Liver (tissue), 9 donors: ENCODE results near the gene EFNA3. TPM values are rescaled to one million over a fixed set of nuclear protein-coding genes. Genes with fewer than 3 reads are reported as not detected.

Experiments
- DNase-seq: peaks from one replicate; pipeline ENCODE4 v3.0.0-alpha.2; 2017; ENCODE audit warnings: low spot score
- H3K27ac ChIP-seq, 2 donors: one replicate each; pipeline ENCODE4 v1.7.0; 2013; ENCODE audit warnings: inconsistent platforms in 2 of 2, low read length in 2 of 2, control low read depth in 1 of 2, low read depth in 1 of 2, mild to moderate bottlenecking in 1 of 2
- H3K27me3 ChIP-seq, 4 donors: one replicate each; pipeline versions ENCODE4 v1.6.1 to v1.7.0; 2013; ENCODE audit warnings: low read length in 3 of 4, inconsistent platforms in 1 of 4, mild to moderate bottlenecking in 1 of 4, moderate library complexity in 1 of 4; ENCODE audit not compliant: control insufficient read depth in 4 of 4, insufficient read depth in 4 of 4
- H3K36me3 ChIP-seq, 4 donors: one replicate each; pipeline versions ENCODE4 v1.6.1 to v1.7.0; 2013; ENCODE audit warnings: low read length in 3 of 4, mild to moderate bottlenecking in 3 of 4, low read depth in 1 of 4, moderate library complexity in 1 of 4; ENCODE audit not compliant: control insufficient read depth in 4 of 4, insufficient read depth in 3 of 4
- H3K4me1 ChIP-seq, 4 donors: one replicate each; pipeline versions ENCODE4 v1.6.1 to v1.7.0; 2013; ENCODE audit warnings: low read length in 3 of 4, mild to moderate bottlenecking in 3 of 4, moderate library complexity in 1 of 4; ENCODE audit not compliant: control insufficient read depth in 4 of 4, insufficient read depth in 4 of 4
- H3K4me3 ChIP-seq, 3 donors: one replicate each; pipeline versions ENCODE4 v1.6.1 to v1.7.0; 2013; ENCODE audit warnings: low read length in 3 of 3, control low read depth in 1 of 3, low read depth in 1 of 3, mild to moderate bottlenecking in 1 of 3
- H3K9ac ChIP-seq, 2 donors: one replicate each; pipeline ENCODE4 v1.7.0; 2013; ENCODE audit warnings: low read length in 2 of 2, mild to moderate bottlenecking in 2 of 2, moderate library complexity in 2 of 2, control low read depth in 1 of 2, low read depth in 1 of 2
- H3K9me3 ChIP-seq, 4 donors: one replicate each; pipeline versions ENCODE4 v1.6.1 to v1.7.0; 2013; ENCODE audit warnings: low read length in 3 of 4; ENCODE audit not compliant: control insufficient read depth in 4 of 4
- EGR1 ChIP-seq, 2 donors: IDR thresholded peaks; 2 replicates each; pipeline ENCODE4 v1.6.1; 2016 to 2018; ENCODE audit warnings: antibody characterized with exemption in 2 of 2, low read depth in 2 of 2
- FOXA1 ChIP-seq: IDR thresholded peaks from 2 replicates; pipeline ENCODE4 v1.6.1; 2016; ENCODE audit warnings: antibody characterized with exemption
- FOXA2 ChIP-seq: IDR thresholded peaks from 2 replicates; pipeline ENCODE4 v1.6.1; 2016; ENCODE audit warnings: antibody characterized with exemption
- GABPA ChIP-seq, 2 donors: IDR thresholded peaks in 1 of 2; conservative IDR thresholded peaks in 1 of 2; 2 replicates each; pipeline ENCODE4 v1.6.1; 2016; ENCODE audit warnings: antibody characterized with exemption in 2 of 2, mild to moderate bottlenecking in 1 of 2, moderate library complexity in 1 of 2
- HNF4A ChIP-seq, 2 donors: conservative IDR thresholded peaks; 2 replicates each; pipeline ENCODE4 v1.6.1; 2016; ENCODE audit warnings: antibody characterized with exemption in 2 of 2, mild to moderate bottlenecking in 2 of 2
- HNF4G ChIP-seq: IDR thresholded peaks from 2 replicates; pipeline ENCODE4 v1.6.1; 2016; ENCODE audit warnings: antibody characterized with exemption
- JUND ChIP-seq, 2 donors: IDR thresholded peaks; 2 replicates each; pipeline ENCODE4 v1.6.1; 2016; ENCODE audit warnings: antibody characterized with exemption in 2 of 2
- NR2F2 ChIP-seq: IDR thresholded peaks from 2 replicates; pipeline ENCODE4 v1.6.1; 2016; ENCODE audit warnings: antibody characterized with exemption
- RAD21 ChIP-seq, 2 donors: IDR thresholded peaks; 2 replicates each; pipeline ENCODE4 v1.6.1; 2016; ENCODE audit warnings: antibody characterized with exemption in 2 of 2, mild to moderate bottlenecking in 2 of 2
- RXRA ChIP-seq, 2 donors: IDR thresholded peaks; 2 replicates each; pipeline ENCODE4 v1.6.1; 2017 to 2018; ENCODE audit warnings: antibody characterized with exemption in 2 of 2, mild to moderate bottlenecking in 1 of 2
- SP1 ChIP-seq: IDR thresholded peaks from 2 replicates; pipeline ENCODE4 v1.6.1; 2018; ENCODE audit warnings: antibody characterized with exemption, mild to moderate bottlenecking
- TAF1 ChIP-seq: conservative IDR thresholded peaks from 2 replicates; pipeline ENCODE4 v1.6.1; 2016; ENCODE audit warnings: antibody characterized with exemption, mild to moderate bottlenecking
- YY1 ChIP-seq: IDR thresholded peaks from 2 replicates; pipeline ENCODE4 v1.6.1; 2016; ENCODE audit warnings: antibody characterized with exemption, mild to moderate bottlenecking
- WGBS: extraction: QIAGEN DNeasy Blood & Tissue Kit; methylation state at CpG from one replicate; pipeline ENCODE4 v1.1.7; 2013; 5-methylcytosine and 5-hydroxymethylcytosine counted together
- polyA plus RNA-seq, 2 donors: library from polyadenylated mRNA; stranded (reverse) in 1 of 2; unstranded in 1 of 2; fragments of 200-250 nt in 1 of 2; fragments of >200 nt in 1 of 2; fragmentation: Nextera tagmentation in 1 of 2; extraction: Ambion mirVana in 1 of 2; gene quantifications; one replicate each; pipeline versions ENCODE4 v1.2.1 to v1.2.3, GENCODE V29; 2013 to 2015
- total RNA-seq, 2 donors: library from RNA; depleted of rRNA; stranded (reverse); fragments of >200 nt; gene quantifications; one replicate each; pipeline ENCODE4 v1.2.3, GENCODE V29; 2014
- TF ChIP-seq, protein P1 (sequence below): IDR thresholded peaks from 2 replicates; pipeline ENCODE4 v1.6.1; 2016; ENCODE audit warnings: antibody characterized with exemption, mild to moderate bottlenecking
- TF ChIP-seq, protein P2 (sequence below): IDR thresholded peaks from 2 replicates; pipeline ENCODE4 v1.6.1; 2016; ENCODE audit warnings: antibody characterized with exemption
- TF ChIP-seq, protein P3 (sequence below): IDR thresholded peaks from 2 replicates; pipeline ENCODE4 v1.6.1; 2016; ENCODE audit warnings: antibody characterized with exemption
- TF ChIP-seq, protein P4 (sequence below): IDR thresholded peaks from 2 replicates; pipeline ENCODE4 v1.6.1; 2016; ENCODE audit warnings: antibody characterized with exemption
- TF ChIP-seq, protein P5 (sequence below): fragments of 150-350 bp; IDR thresholded peaks from 2 replicates; pipeline ENCODE4 v1.5.1; 2017; ENCODE audit warnings: improper control_type of control experiment, low read depth, low read length; ENCODE audit not compliant: missing input control
- donor health status: healthy.
- donor health status: healthy.
- donor health status: healthy.
- donor health status: healthy.
- donor health status: healthy.

EFNA3 gene
- total and polyA plus RNA-seq, 4 donors: 0.47 to 3.7 (median 1.1) TPM

DNA sequence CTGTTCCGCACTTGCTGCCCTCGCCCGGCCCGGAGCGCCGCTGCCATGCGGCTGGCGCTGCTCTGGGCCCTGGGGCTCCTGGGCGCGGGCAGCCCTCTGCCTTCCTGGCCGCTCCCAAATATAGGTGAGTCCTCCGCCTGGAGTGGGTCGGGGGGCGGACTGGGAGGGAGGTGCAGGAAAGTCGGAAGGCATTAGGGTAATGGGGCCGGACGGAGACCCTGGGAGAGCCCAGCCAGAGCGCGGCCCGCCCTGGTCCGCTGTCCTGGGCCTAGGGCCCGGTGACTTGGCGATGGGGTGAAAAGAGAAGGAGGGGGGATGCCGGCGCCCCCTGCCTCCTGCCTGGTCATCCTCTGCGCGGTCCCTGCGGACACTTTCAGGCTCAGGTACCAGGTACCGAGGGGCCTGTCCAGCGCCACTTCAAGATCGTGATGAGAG is 27.3 kb upstream of the EFNA3 start:
- Histone ChIP-seq H3K36me3 (peaks cover 0 to 3% (median under 1%) of the 10 kb centered on the region in 4 donors), H3K27ac (peak overlapping the region; percentile 60 to 80), H3K27me3 (no peaks in the 10 kb centered on the region), H3K9ac (peak overlapping the region; percentile 46 to 50), H3K9me3 (no peaks in the 10 kb centered on the region), H3K4me3 (peak overlapping the region; percentile 12 to 75 (median 67)), H3K4me1 (peaks cover 9 to 51% (median 28%) of the 10 kb centered on the region in 4 donors)
- WGBS: under 1% methylated on average over 31 of the region's 31 CpGs
- DNase-seq: no peak
- TF ChIP-seq RAD21 (IDR thresholded peaks at IDR 0.05): no peak
- TF ChIP-seq SP1: no peak
- TF ChIP-seq, protein P1, sequence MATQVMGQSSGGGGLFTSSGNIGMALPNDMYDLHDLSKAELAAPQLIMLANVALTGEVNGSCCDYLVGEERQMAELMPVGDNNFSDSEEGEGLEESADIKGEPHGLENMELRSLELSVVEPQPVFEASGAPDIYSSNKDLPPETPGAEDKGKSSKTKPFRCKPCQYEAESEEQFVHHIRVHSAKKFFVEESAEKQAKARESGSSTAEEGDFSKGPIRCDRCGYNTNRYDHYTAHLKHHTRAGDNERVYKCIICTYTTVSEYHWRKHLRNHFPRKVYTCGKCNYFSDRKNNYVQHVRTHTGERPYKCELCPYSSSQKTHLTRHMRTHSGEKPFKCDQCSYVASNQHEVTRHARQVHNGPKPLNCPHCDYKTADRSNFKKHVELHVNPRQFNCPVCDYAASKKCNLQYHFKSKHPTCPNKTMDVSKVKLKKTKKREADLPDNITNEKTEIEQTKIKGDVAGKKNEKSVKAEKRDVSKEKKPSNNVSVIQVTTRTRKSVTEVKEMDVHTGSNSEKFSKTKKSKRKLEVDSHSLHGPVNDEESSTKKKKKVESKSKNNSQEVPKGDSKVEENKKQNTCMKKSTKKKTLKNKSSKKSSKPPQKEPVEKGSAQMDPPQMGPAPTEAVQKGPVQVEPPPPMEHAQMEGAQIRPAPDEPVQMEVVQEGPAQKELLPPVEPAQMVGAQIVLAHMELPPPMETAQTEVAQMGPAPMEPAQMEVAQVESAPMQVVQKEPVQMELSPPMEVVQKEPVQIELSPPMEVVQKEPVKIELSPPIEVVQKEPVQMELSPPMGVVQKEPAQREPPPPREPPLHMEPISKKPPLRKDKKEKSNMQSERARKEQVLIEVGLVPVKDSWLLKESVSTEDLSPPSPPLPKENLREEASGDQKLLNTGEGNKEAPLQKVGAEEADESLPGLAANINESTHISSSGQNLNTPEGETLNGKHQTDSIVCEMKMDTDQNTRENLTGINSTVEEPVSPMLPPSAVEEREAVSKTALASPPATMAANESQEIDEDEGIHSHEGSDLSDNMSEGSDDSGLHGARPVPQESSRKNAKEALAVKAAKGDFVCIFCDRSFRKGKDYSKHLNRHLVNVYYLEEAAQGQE: no peak
- TF ChIP-seq, protein P2, sequence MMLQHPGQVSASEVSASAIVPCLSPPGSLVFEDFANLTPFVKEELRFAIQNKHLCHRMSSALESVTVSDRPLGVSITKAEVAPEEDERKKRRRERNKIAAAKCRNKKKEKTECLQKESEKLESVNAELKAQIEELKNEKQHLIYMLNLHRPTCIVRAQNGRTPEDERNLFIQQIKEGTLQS: no peak
- no peak for TF ChIP-seq JUND (IDR thresholded peaks at IDR 0.05)
- no peak for TF ChIP-seq FOXA2
- TF ChIP-seq, protein P3, sequence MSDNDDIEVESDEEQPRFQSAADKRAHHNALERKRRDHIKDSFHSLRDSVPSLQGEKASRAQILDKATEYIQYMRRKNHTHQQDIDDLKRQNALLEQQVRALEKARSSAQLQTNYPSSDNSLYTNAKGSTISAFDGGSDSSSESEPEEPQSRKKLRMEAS: no peak
- no peak for TF ChIP-seq FOXA1
- TF ChIP-seq, protein P4, sequence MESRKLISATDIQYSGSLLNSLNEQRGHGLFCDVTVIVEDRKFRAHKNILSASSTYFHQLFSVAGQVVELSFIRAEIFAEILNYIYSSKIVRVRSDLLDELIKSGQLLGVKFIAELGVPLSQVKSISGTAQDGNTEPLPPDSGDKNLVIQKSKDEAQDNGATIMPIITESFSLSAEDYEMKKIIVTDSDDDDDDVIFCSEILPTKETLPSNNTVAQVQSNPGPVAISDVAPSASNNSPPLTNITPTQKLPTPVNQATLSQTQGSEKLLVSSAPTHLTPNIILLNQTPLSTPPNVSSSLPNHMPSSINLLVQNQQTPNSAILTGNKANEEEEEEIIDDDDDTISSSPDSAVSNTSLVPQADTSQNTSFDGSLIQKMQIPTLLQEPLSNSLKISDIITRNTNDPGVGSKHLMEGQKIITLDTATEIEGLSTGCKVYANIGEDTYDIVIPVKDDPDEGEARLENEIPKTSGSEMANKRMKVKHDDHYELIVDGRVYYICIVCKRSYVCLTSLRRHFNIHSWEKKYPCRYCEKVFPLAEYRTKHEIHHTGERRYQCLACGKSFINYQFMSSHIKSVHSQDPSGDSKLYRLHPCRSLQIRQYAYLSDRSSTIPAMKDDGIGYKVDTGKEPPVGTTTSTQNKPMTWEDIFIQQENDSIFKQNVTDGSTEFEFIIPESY: no peak
- no peak for TF ChIP-seq YY1
- TF ChIP-seq EGR1 (IDR thresholded peaks at IDR 0.05; ENCODE audit: low read depth in 2 of 2): no peak
- TF ChIP-seq TAF1: no peak
- no peak for TF ChIP-seq GABPA (IDR thresholded peaks at IDR 0.05 in 1 of 2, conservative IDR thresholded peaks at IDR 0.05 in 1 of 2)

DNA sequence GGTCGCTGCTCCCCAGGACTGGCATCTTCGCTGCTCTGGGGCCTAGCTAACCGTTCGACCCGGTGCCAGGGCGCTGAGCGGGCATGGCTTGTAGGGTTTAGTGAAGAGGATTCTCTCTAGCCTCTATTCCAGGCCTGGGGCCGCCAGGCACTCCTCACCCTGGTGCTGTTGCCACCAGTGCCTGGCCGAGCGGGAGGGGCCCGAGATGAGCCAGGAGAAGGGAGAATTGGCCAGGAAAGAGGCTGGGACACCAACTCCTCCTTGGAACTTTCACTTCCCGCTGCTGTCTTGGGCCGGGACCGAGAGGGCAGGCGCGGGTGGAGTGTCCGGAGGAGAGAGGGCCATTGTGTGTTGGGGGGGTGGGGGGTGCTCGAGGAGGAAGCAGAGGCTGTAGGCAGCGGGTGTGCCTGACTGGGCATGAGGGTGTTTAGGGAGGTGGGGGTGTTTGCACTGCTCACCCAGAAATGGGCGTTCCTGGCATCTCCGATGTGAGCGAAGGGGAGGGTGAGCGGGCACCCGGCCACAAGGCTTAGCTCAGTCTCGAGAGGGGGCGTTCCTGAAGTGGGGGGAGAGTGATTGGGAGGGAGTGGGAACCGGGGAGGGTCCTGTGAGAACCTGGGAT is 26.7 kb upstream of the EFNA3 start:
- Histone ChIP-seq H3K4me3 (peak overlapping the region; percentile 12 to 75 (median 67)), H3K4me1 (peaks cover 9 to 51% (median 28%) of the 10 kb centered on the region in 4 donors), H3K36me3 (peaks cover 0 to 4% (median 2%) of the 10 kb centered on the region in 4 donors), H3K9ac (peak overlapping the region; percentile 46 to 50), H3K9me3 (no peaks in the 10 kb centered on the region), H3K27me3 (no peaks in the 10 kb centered on the region), H3K27ac (peak overlapping the region; percentile 60 to 80)
- 5% methylated on average over 27 of the region's 27 CpGs for WGBS
- DNase-seq: no peak
- TF ChIP-seq, protein P4: no peak
- TF ChIP-seq, protein P5, sequence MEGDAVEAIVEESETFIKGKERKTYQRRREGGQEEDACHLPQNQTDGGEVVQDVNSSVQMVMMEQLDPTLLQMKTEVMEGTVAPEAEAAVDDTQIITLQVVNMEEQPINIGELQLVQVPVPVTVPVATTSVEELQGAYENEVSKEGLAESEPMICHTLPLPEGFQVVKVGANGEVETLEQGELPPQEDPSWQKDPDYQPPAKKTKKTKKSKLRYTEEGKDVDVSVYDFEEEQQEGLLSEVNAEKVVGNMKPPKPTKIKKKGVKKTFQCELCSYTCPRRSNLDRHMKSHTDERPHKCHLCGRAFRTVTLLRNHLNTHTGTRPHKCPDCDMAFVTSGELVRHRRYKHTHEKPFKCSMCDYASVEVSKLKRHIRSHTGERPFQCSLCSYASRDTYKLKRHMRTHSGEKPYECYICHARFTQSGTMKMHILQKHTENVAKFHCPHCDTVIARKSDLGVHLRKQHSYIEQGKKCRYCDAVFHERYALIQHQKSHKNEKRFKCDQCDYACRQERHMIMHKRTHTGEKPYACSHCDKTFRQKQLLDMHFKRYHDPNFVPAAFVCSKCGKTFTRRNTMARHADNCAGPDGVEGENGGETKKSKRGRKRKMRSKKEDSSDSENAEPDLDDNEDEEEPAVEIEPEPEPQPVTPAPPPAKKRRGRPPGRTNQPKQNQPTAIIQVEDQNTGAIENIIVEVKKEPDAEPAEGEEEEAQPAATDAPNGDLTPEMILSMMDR: no peak
- TF ChIP-seq RXRA (IDR thresholded peaks at IDR 0.05): no peak
- no peak for TF ChIP-seq SP1
- TF ChIP-seq RAD21 (IDR thresholded peaks at IDR 0.05): no peak
- no peak for TF ChIP-seq GABPA (IDR thresholded peaks at IDR 0.05 in 1 of 2, conservative IDR thresholded peaks at IDR 0.05 in 1 of 2)
- no peak for TF ChIP-seq JUND (IDR thresholded peaks at IDR 0.05)
- TF ChIP-seq EGR1 (IDR thresholded peaks at IDR 0.05; ENCODE audit: low read depth in 2 of 2): no peak
- TF ChIP-seq, protein P3: no peak
- no peak for TF ChIP-seq HNF4A (conservative IDR thresholded peaks at IDR 0.05)
- no peak for TF ChIP-seq FOXA2
- TF ChIP-seq HNF4G: no peak
- no peak for TF ChIP-seq NR2F2
